Measurements from ENCODE around the gene ZHX3.

The ZHX3 gene

GRCh38 chr20:41317546-41318270 is at the start of gene ZHX3:
ZHX3 (minus strand) TSS chr20:41317731; CDS start chr20:41204916, 112,815 bp downstream.
- DNase-seq (ENCODE audit: low read depth in 2 of 2) = peak; percentile 91 to 93

GRCh38 chr20:41367393-41367695 is 49.8 kb upstream of the ZHX3 start:
- DNase-seq (ENCODE audit: low read depth in 2 of 2) = no peak

GRCh38 chr20:41366546-41367392 is 49.2 kb upstream of the ZHX3 start, which contains the start of gene EMILIN3:
EMILIN3 (minus strand) TSS chr20:41366818; CDS start chr20:41366634, 184 bp downstream.
- DNase-seq (ENCODE audit: low read depth in 2 of 2) = no peak

- no peak for DNase-seq (ENCODE audit: low read depth in 2 of 2)
These were observed 48.4 kb upstream of the ZHX3 start for GRCh38 chr20:41365777-41366545.

GRCh38 chr20:41364967-41365765 is 47.6 kb upstream of the ZHX3 start:
- no peak for DNase-seq (ENCODE audit: low read depth in 2 of 2)

- no peak for DNase-seq (ENCODE audit: low read depth in 2 of 2)
These were observed 46.8 kb upstream of the ZHX3 start for GRCh38 chr20:41364236-41364855.

- no peak for DNase-seq (ENCODE audit: low read depth in 2 of 2)
These were observed 46.1 kb upstream of the ZHX3 start for GRCh38 chr20:41363601-41364000.

- no peak for DNase-seq (ENCODE audit: low read depth in 2 of 2)
These were observed 45.2 kb upstream of the ZHX3 start for GRCh38 chr20:41362748-41363140.

- DNase-seq (ENCODE audit: low read depth in 2 of 2) = no peak
These were observed 44.5 kb upstream of the ZHX3 start for GRCh38 chr20:41361757-41362747.

GRCh38 chr20:41360831-41361756 is 43.6 kb upstream of the ZHX3 start:
- no peak for DNase-seq (ENCODE audit: low read depth in 2 of 2)

- DNase-seq (ENCODE audit: low read depth in 2 of 2) = no peak
These were observed 42.0 kb upstream of the ZHX3 start for GRCh38 chr20:41359541-41360011.

GRCh38 chr20:41358717-41359116 is 41.2 kb upstream of the ZHX3 start:
- DNase-seq (ENCODE audit: low read depth in 2 of 2) = no peak

GRCh38 chr20:41358230-41358629 is 40.7 kb upstream of the ZHX3 start:
- DNase-seq (ENCODE audit: low read depth in 2 of 2) = no peak

GRCh38 chr20:41357424-41358163 is 40.1 kb upstream of the ZHX3 start:
- DNase-seq (ENCODE audit: low read depth in 2 of 2) = no peak

- no peak for DNase-seq (ENCODE audit: low read depth in 2 of 2)
These were observed 39.4 kb upstream of the ZHX3 start for GRCh38 chr20:41356951-41357350.

GRCh38 chr20:41355598-41356203 is 38.2 kb upstream of the ZHX3 start:
- DNase-seq (ENCODE audit: low read depth in 2 of 2) = no peak

GRCh38 chr20:41355192-41355591 is 37.7 kb upstream of the ZHX3 start:
- no peak for DNase-seq (ENCODE audit: low read depth in 2 of 2)

Data from fibroblast of skin of left biceps (primary cell).